Stimulated activated CD4-positive, alpha-beta T cell treated with anti-CD3 and anti-CD28 coated beads, TNF-alpha, amount 100 ng/mL, for 4 hours (primary cell): ENCODE measurements around the gene YWHAH.
A peak's percentile ranks its signal among the peaks of the same experiment; 100 is the strongest.

Experiments
- DNase-seq, 3 experiments: peaks; one replicate each; pipeline ENCODE4 v3.0.0-alpha.2; 2020; ENCODE audit warnings: low read depth in 3 of 3

Gene YWHAH

DNA sequence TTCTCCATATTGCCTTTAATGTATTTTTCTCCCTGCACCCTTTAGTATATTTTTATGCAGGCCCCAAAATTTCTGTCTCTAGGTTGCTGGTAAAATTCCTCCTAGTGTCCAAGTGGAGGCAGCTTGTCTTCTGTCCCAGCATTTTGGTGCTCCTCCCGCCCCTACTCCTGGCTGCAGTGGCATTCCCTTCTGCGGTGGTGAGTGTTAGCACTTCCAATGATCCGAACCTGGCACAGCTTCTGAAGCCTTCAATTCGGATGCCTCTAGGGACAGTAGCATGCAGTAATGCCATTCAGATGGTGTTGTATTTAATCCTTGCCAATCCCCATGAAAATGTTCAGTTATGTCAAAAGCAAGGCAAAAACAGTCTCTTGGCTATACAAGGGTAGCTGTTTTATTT, 5.9 kb downstream of the YWHAH start:
- no peak for DNase-seq

- DNase-seq, result no peak
Measured at GRCh38 chr22:31951194-31952093, 7.1 kb downstream of the YWHAH start.

- DNase-seq, result no peak
Measured at GRCh38 chr22:31952094-31952401, 7.7 kb downstream of the YWHAH start.

DNA sequence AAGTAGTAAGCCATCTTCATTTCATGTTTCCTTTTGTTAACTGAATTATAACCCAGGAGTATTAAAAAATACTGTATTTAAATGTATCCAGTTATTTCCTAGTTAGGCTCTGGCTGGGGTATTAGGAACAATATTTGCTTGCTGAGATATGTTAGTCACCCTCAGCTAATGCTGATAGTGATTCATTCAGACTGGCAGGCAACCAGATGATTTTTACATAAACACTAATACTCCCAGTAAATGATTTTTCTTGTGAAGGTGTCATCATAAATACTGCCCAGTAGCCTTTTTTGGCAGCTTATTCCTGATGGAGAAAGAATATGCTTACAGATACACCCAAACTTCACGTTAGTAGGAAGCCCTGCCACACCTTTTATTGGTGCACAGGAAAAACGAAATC, 8.1 kb downstream of the YWHAH start:
- no peak for DNase-seq

GRCh38 chr22:31953261-31953660, 8.9 kb downstream of the YWHAH start:
- DNase-seq, result no peak

DNA sequence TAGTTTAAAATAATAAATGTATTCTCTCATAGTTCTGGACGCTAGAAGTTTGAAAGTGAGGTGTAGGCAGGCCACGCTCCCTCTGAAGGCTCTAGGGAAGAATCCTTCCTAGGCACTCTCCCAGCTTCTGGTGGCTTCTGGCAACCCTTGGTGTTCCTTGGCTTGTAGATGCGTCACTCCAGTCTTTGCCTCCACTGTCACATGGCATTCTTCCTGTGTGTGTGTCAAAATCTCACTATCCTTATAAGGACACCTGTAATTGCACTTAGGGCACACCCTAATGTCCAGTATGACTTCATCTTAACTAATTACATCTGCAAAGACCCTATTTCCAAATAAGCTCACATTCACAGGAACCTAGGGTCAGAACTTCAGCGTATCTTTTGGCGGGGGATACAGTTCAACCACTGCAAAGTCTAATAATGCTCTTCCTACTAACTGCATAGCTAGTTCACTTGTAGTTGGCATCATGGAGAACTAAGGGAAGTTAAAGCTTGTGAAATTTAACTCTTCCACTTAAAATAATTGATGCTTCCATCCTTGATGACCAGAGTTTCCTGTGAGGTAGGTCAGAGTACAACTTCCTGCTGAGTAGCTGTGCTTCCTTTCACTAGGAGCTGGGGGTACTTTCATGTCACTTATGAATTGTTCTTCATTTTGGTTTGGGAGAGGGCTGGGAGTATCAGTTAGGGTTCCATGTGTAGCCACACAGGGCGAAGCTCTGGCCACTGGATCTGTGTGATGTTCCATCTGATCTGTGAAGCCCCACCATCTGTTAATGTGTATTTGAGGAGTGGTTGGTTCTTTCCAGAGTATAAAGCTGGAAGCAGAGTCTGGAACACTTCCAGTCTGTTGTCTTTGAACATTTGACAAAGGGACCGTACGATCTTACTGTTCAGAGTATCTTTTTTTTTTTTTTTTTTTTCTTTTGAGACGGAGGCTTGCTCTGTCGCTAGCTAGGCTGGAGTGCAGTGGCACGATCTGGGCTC, 10.5 kb downstream of the YWHAH start:
- no peak for DNase-seq

DNA sequence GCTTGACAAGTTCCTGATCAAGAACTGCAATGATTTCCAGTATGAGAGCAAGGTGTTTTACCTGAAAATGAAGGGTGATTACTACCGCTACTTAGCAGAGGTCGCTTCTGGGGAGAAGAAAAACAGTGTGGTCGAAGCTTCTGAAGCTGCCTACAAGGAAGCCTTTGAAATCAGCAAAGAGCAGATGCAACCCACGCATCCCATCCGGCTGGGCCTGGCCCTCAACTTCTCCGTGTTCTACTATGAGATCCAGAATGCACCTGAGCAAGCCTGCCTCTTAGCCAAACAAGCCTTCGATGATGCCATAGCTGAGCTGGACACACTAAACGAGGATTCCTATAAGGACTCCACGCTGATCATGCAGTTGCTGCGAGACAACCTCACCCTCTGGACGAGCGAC, 12.0 kb downstream of the YWHAH start:
- DNase-seq, result no peak

- DNase-seq, result no peak
Measured at GRCh38 chr22:31957970-31958594, 13.7 kb downstream of the YWHAH start.

DNA sequence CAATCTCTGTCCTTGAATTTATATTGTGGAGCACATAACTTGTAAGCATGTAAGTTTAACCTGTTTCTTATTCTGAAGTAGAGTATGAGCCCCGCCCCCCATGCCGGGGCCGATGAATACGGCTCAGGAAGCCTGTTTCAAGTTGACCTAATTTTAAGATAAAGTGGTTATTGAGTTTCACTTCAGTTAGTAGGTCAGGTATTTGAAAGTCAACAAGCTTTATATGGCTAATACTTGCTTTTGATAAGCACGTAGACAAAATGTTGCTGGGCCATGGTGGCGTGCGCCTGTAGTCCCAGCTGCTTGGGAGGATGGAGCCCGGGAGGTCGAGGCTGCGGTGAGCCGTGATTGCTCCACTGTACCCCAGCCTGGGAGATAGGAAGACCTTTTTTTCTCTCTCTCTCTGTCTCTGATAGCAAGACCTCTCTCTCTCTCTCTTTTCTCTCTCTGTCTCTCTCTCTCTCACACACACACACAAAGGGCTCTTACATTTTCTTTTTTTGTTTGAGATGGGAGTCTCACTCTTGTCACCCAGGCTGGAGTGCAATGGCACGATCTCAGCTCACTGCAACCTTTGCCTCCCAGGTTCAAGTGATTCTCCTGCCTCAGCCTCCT, 14.4 kb downstream of the YWHAH start:
- DNase-seq, result no peak

DNA sequence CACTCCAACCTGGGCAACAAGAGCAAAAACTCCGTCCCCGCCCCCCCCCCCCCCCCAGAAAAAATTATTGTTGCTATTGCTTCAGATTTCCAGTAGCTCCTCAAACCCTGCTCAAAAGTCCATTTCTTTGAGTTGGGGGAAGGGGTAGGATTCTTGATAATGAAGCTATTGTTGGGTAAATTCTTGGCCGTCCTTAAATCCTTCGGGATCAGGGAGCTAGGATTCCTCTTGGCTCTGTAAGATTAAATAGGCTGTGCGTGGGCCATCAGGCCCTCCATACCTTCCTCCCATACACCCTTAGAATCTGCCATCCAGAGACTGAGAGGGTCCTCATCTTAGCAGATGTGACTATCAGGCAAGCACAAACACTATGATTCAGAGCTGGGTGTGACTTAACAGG, 16.4 kb downstream of the YWHAH start:
- no peak for DNase-seq

GRCh38 chr22:31962387-31963125, 18.2 kb downstream of the YWHAH start:
- DNase-seq, result no peak

- no peak for DNase-seq
Measured at GRCh38 chr22:31968022-31968421, 23.7 kb downstream of the YWHAH start.

DNA sequence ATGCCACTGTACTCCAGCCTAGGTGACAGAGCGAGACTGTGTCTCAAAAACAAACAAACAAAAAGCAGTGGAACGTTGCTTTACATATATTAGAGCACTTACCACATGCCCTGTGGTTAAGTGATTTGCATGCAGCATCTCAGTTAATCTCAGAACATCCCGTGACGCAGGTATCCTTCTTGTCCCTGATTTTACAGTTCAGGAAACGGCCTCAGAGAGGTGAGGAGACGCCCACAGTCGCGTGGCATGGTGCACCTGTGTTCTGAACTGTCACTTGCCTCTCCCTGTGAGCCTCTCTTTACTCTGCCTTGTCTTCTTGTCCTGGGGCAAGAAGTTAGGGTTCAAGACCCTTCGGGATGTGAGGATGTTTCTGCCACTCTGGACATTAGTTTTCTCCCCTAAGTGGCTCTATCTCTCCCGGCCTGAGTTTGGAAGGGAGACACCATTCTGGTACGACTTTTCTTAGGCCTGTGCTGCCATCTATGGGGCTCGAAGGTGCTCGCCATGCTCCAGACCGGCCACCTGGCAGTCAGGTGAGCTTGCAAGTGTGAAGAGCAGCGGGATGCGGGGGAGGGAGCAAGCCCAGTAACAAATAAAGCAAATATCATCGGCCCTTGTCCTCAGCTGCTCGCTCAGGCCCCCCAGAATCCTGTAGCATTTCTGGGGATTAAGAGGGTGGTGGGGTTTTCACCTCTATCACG, 25.6 kb downstream of the YWHAH start:
- peak; percentile 18 to 38 (median 25) for DNase-seq

GRCh38 chr22:31970490-31971444, 26.4 kb downstream of the YWHAH start:
- DNase-seq, result peak; percentile 68 to 80 (median 71)

DNA sequence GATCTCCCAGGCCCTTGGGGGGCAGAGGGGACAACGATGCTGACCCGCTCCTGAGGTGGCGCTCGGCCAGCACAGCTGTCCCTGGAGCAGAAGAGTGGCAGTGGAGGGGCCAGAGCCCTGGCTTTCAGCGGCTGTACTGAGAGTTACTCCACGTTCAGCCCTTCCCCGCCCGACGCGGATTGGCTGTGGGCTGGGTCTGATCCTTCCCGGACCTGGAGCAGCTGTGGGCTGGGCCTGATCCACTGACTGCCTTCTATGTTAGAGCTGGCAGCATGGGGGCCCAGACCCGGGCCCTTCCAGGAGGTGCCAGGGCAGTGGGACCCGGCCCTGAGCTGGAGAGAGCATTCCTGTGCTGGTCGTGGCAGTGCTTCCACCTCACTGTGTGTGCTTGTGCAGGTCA, 27.8 kb downstream of the YWHAH start:
- DNase-seq, result no peak

DNA sequence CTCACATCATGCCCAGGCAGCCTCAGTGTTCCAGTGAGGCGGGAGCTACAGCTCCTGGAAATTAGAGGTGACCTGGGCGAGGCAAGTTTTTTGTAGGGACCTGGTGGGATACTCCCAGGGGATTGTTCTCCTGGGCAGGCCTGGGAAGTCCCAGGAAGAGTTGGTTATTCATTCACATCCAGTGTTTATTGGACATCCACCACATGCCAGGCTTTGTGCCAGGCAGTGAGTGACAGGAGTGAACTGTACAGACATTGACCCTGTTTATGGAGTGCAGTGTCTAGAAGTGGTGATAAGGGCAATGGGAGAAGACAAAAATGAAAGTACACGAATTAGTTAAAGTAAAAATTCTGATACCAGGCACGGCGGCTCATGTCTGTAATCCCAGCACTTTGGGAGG, 29.4 kb downstream of the YWHAH start:
- no peak for DNase-seq

GRCh38 chr22:31977141-31977841, 33.0 kb downstream of the YWHAH start:
- DNase-seq, result peak; percentile 62 to 74 (median 67)

- DNase-seq, result no peak
Measured at GRCh38 chr22:31977939-31978338, 33.6 kb downstream of the YWHAH start.

- DNase-seq, result no peak
Measured at GRCh38 chr22:31980628-31981027, 36.3 kb downstream of the YWHAH start.
